Neural crest cell (in vitro differentiated cells): ENCODE results near the gene UTP20. TPM values are rescaled to one million over a fixed set of nuclear protein-coding genes. Genes with fewer than 3 reads are reported as not detected.
A peak's percentile ranks its signal among the peaks of the same experiment; 100 is the strongest.

Experiments used
- DNase-seq: peaks from one replicate; pipeline ENCODE4 v3.0.0; 2021; ENCODE audit warnings: low read depth, mixed read lengths, low spot score
- H3K27ac Mint-ChIP-seq: one replicate; pipeline ENCODE4 v1.8.0; 2021; ENCODE audit warnings: mild to moderate bottlenecking, mixed read lengths; ENCODE audit not compliant: unreplicated experiment
- H3K27me3 Mint-ChIP-seq: 2 replicates; pipeline ENCODE4 v1.8.0; 2021; ENCODE audit warnings: low read depth, mild to moderate bottlenecking, mixed read lengths
- H3K36me3 Mint-ChIP-seq: 2 replicates; pipeline ENCODE4 v1.8.0; 2021; ENCODE audit warnings: low read depth, mild to moderate bottlenecking, mixed read lengths
- H3K4me1 Mint-ChIP-seq: 2 replicates; pipeline ENCODE4 v1.8.0; 2021; ENCODE audit warnings: mixed read lengths
- H3K4me3 Mint-ChIP-seq: one replicate; pipeline ENCODE4 v1.8.0; 2021; ENCODE audit warnings: mild to moderate bottlenecking, mixed read lengths
- H3K9me3 Mint-ChIP-seq: 2 replicates; pipeline ENCODE4 v1.8.0; 2021; ENCODE audit warnings: mixed read lengths
- CTCF ChIP-seq: fragments of 200-600 bp; sonication (generic); conservative IDR thresholded peaks from 2 replicates; pipeline ENCODE4 v1.5.0; 2021; ENCODE audit warnings: antibody characterized with exemption, mild to moderate bottlenecking
- total RNA-seq: library from RNA; stranded (reverse); gene quantifications from 2 replicates; pipeline ENCODE4 v1.2.1, GENCODE V29; 2021

The UTP20 gene
- total RNA-seq, 1 donor from 2014 or later = 28.7 TPM

GRCh38 chr12:101299931-101300330 lies 20.0 kb downstream of the UTP20 start:
- Mint-ChIP-seq H3K27me3 (no peaks in the 10 kb centered on the region), H3K9me3 (no peaks in the 10 kb centered on the region), H3K36me3 (peaks cover 23% of the 10 kb centered on the region), H3K4me3 (no peak overlapping the region), H3K27ac (no peak overlapping the region), H3K4me1 (no peaks in the 10 kb centered on the region)
- no peak for DNase-seq
- no peak for TF ChIP-seq CTCF

- Mint-ChIP-seq H3K36me3 (peaks cover 20% of the 10 kb centered on the region), H3K27me3 (no peaks in the 10 kb centered on the region), H3K27ac (peak overlapping the region; percentile 73), H3K9me3 (no peaks in the 10 kb centered on the region), H3K4me3 (no peak overlapping the region), H3K4me1 (no peaks in the 10 kb centered on the region)
- DNase-seq = no peak
- no peak for TF ChIP-seq CTCF
These were observed 22.8 kb downstream of the UTP20 start for GRCh38 chr12:101302741-101303140.

- Mint-ChIP-seq H3K9me3 (no peaks in the 10 kb centered on the region), H3K27ac (no peak overlapping the region), H3K4me1 (no peaks in the 10 kb centered on the region), H3K4me3 (no peak overlapping the region), H3K36me3 (peaks cover 14% of the 10 kb centered on the region), H3K27me3 (no peaks in the 10 kb centered on the region)
- TF ChIP-seq CTCF = no peak
- DNase-seq = no peak
These were observed 25.4 kb downstream of the UTP20 start for GRCh38 chr12:101305226-101305779.

- H3K27me3 Mint-ChIP-seq = no peaks in the 10 kb centered on the region
- no peak for TF ChIP-seq CTCF
- no peak overlapping the region for H3K4me3 Mint-ChIP-seq
- peaks cover 14% of the 10 kb centered on the region for H3K36me3 Mint-ChIP-seq
- DNase-seq = no peak
- H3K27ac Mint-ChIP-seq = no peak overlapping the region
- H3K4me1 Mint-ChIP-seq = no peaks in the 10 kb centered on the region
- H3K9me3 Mint-ChIP-seq = no peaks in the 10 kb centered on the region
These were observed 25.9 kb downstream of the UTP20 start for GRCh38 chr12:101305794-101306193.

- Mint-ChIP-seq H3K27me3 (no peaks in the 10 kb centered on the region), H3K4me3 (no peak overlapping the region), H3K36me3 (peaks cover 2% of the 10 kb centered on the region), H3K9me3 (no peaks in the 10 kb centered on the region), H3K27ac (no peak overlapping the region), H3K4me1 (no peaks in the 10 kb centered on the region)
- TF ChIP-seq CTCF = no peak
- no peak for DNase-seq
These were observed 42.6 kb downstream of the UTP20 start for GRCh38 chr12:101322480-101322879.
